SU-DHL-6 (cell line): Measurements from ENCODE around the gene PPM1H.
"Not testable (repeated sequence)": the region's sequence is repeated elsewhere in the genome, so short reads cannot be mapped to it uniquely, and the experiment has no call there.

Experiments
- H2AFZ ChIP-seq: fragments of 200-600 bp; sonication (generic); 2 replicates; pipeline ENCODE4 v1.6.1; 2014; ENCODE audit warnings: low read depth, mild to moderate bottlenecking, moderate library complexity, mixed read lengths, antibody characterized with exemption, low read length; ENCODE audit not compliant: severe bottlenecking
- H3F3A ChIP-seq: fragments of 200-600 bp; shearing (Covaris generic); 2 replicates; pipeline ENCODE4 v1.6.0; 2016; ENCODE audit warnings: antibody characterized with exemption, mild to moderate bottlenecking; ENCODE audit not compliant: insufficient read depth
- H3K27ac ChIP-seq: fragments of 200-600 bp; sonication (generic); 2 replicates; pipeline ENCODE4 v1.5.1; 2016; ENCODE audit warnings: low read depth, mild to moderate bottlenecking, low read length, moderate library complexity, mixed read lengths
- H3K27me3 ChIP-seq: fragments of 200-600 bp; sonication (generic), shearing (Covaris generic); 2 replicates; pipeline ENCODE4 v1.6.0; 2014; ENCODE audit warnings: mild to moderate bottlenecking, low read length
- H3K36me3 ChIP-seq: fragments of 200-600 bp; sonication (generic); 2 replicates; pipeline ENCODE4 v1.6.1; 2014; ENCODE audit warnings: mild to moderate bottlenecking, low read length, mixed read lengths
- H3K4me2 ChIP-seq: fragments of 300-600, 200-600 bp; shearing (Covaris generic), sonication (generic); 2 replicates; pipeline ENCODE4 v1.6.0; 2014; ENCODE audit warnings: low read length, low read depth, mild to moderate bottlenecking; ENCODE audit not compliant: poor library complexity, severe bottlenecking
- H3K4me3 ChIP-seq: fragments of 200-600 bp; sonication (generic); 2 replicates; pipeline ENCODE4 v1.5.1; 2014; ENCODE audit warnings: antibody characterized with exemption, low read length, mild to moderate bottlenecking, mixed read lengths; ENCODE audit not compliant: insufficient read depth, poor library complexity, severe bottlenecking
- H3K79me2 ChIP-seq: fragments of 200-600 bp; sonication (generic); 2 replicates; pipeline ENCODE4 v1.6.1; 2014; ENCODE audit warnings: mild to moderate bottlenecking, low read length, moderate library complexity; ENCODE audit not compliant: insufficient read depth
- H3K9ac ChIP-seq: fragments of 200-600 bp; sonication (generic); 2 replicates; pipeline ENCODE4 v1.7.0; 2014; ENCODE audit warnings: mild to moderate bottlenecking, low read length
- H3K9me2 ChIP-seq: fragments of 200-600 bp; sonication (generic); replicated peaks from 2 replicates; pipeline ENCODE4 v1.6.1; 2014; ENCODE audit warnings: low read length; ENCODE audit not compliant: insufficient read depth
- H3K9me3 ChIP-seq: fragments of 200-600 bp; sonication (generic); 2 replicates; pipeline ENCODE4 v1.6.1; 2014; ENCODE audit warnings: low read length, mixed read lengths; ENCODE audit not compliant: insufficient read depth
- H4K20me1 ChIP-seq: fragments of 200-600 bp; sonication (generic); 2 replicates; pipeline ENCODE4 v1.6.1; 2014; ENCODE audit warnings: low read depth, mild to moderate bottlenecking, antibody characterized with exemption, low read length, moderate library complexity, mixed read lengths
- CTCF ChIP-seq: fragments of 200-600 bp; sonication (generic); IDR thresholded peaks from one replicate; pipeline ENCODE4 v1.5.1; 2017; ENCODE audit warnings: antibody characterized with exemption, mild to moderate bottlenecking, low read length, moderate library complexity; ENCODE audit not compliant: insufficient read depth, poor library complexity, severe bottlenecking
- EZH2phosphoT487 ChIP-seq: fragments of 200-600 bp; sonication (generic), shearing (Covaris generic); conservative IDR thresholded peaks from 2 replicates; pipeline ENCODE4 v1.6.1; 2018; ENCODE audit warnings: mild to moderate bottlenecking, antibody characterized with exemption, low read length, moderate library complexity, mixed read lengths

PPM1H gene

DNA sequence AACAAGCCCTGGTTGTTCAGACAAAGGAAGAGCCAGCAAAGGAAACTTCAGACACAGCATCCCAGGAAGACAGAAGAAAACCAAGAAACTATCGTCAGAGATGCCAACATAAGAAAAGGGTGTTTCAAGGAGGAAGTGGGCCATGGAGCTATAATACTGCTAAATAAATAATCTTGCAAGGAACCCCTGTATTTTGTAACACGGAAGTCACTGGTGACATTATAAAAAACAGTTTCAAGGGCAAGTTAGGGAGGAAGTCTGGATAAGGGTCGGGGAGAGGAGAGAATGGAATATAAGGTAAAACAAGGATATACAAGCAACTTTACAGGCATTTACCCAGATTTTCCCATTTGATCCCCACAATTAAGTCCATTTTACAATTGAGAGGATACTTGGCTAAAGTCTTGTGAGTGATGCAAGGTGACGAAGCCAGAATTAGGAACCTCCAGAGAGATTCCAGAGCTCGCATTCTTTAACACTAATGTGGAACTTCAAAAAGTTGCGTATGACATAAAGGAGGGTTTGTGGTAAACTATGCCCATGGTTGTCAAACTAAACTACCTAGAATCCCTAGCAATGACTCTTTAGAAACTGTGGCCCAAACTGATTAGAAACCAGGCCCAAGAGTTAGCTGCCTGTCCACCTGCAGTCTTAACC lies 46.4 kb downstream of the PPM1H start:
- H3K27ac ChIP-seq: no peak overlapping the region
- no peak for TF ChIP-seq EZH2phosphoT487
- no peak for TF ChIP-seq CTCF
- H2AFZ ChIP-seq: no peak overlapping the region
- H3K79me2 ChIP-seq: no peaks in the 10 kb centered on the region
- H4K20me1 ChIP-seq: no peaks in the 10 kb centered on the region
- no peak overlapping the region for H3K4me2 ChIP-seq
- H3K9me3 ChIP-seq: no peaks in the 10 kb centered on the region
- H3F3A ChIP-seq: no peaks in the 10 kb centered on the region
- no peaks in the 10 kb centered on the region for H3K9me2 ChIP-seq
- H3K4me3 ChIP-seq: no peak overlapping the region
- no peak overlapping the region for H3K9ac ChIP-seq
- H3K27me3 ChIP-seq: no peaks in the 10 kb centered on the region
- H3K36me3 ChIP-seq: no peaks in the 10 kb centered on the region

DNA sequence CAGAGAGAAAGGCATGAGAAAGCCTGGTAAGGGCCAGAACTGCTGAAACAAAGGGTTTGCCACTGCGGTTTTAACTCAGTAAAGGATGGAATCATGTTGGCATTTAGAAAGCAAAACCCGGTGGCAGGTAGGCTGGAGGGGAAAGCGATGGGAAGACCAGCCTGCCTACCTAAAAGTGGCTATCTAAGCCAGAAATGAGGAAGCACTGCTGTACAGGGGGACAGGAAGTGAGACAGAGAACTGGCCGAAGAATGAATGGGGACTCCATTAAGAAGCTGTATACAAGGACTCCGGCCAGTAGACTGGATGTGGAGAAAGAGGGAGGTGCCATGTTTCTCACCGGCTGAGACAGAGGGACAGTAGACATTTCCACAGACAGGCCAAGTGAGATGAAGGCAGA lies 48.2 kb downstream of the PPM1H start:
- Histone ChIP-seq H3K9ac (no peak overlapping the region), H2AFZ (no peak overlapping the region), H3K4me3 (no peak overlapping the region), H3K4me2 (no peak overlapping the region), H3K79me2 (no peaks in the 10 kb centered on the region), H3K36me3 (no peaks in the 10 kb centered on the region), H3F3A (no peaks in the 10 kb centered on the region), H3K27ac (no peak overlapping the region), H4K20me1 (no peaks in the 10 kb centered on the region), H3K27me3 (no peaks in the 10 kb centered on the region), H3K9me2 (no peaks in the 10 kb centered on the region), H3K9me3 (no peaks in the 10 kb centered on the region)
- TF ChIP-seq CTCF (no peak), EZH2phosphoT487 (no peak)

GRCh38 chr12:62885242-62885641 lies 49.7 kb downstream of the PPM1H start:
- no peak overlapping the region for H3K9ac ChIP-seq
- no peaks in the 10 kb centered on the region for H3K27me3 ChIP-seq
- H3K9me2 ChIP-seq: no peaks in the 10 kb centered on the region
- H3K4me2 ChIP-seq: no peak overlapping the region
- no peak overlapping the region for H2AFZ ChIP-seq
- no peak overlapping the region for H3K27ac ChIP-seq
- H3F3A ChIP-seq: no peaks in the 10 kb centered on the region
- no peaks in the 10 kb centered on the region for H3K79me2 ChIP-seq
- H3K9me3 ChIP-seq: no peaks in the 10 kb centered on the region
- no peaks in the 10 kb centered on the region for H3K36me3 ChIP-seq
- H3K4me3 ChIP-seq: no peak overlapping the region
- H4K20me1 ChIP-seq: no peaks in the 10 kb centered on the region
- TF ChIP-seq CTCF (no peak), EZH2phosphoT487 (no peak)

DNA sequence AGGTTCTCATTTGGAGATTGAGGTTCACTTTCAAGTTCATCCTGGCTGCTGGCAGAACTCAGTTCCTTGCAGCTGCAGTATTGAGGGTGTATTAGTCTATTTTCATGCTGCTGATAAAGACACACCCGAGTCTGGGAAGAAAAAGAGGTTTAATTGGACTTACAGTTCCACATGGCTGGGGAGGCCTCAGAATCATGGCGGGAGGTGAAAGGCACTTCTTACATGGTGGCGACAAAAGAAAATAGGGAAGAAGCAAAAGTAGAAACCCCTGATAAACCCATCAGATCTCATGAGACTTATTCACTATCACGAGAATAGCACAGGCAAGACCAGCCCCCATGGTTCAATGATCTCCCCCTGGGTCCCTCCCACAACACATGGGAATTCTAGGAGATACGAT lies 50.1 kb downstream of the PPM1H start:
- not testable (repeated sequence) for H3K4me3 ChIP-seq, H3K4me2 ChIP-seq, H3K9me3 ChIP-seq, H3K36me3 ChIP-seq, H3F3A ChIP-seq, H3K27me3 ChIP-seq, H3K27ac ChIP-seq, H3K79me2 ChIP-seq, H4K20me1 ChIP-seq, H2AFZ ChIP-seq, H3K9ac ChIP-seq, H3K9me2 ChIP-seq
